HEK293T (cell line): Measurements from ENCODE around the gene CDHR2.

Experiments used
- ARNT ChIP-seq: fragments of 450-650 bp; IDR thresholded peaks from 2 replicates; pipeline ENCODE4 v1.6.1; 2017; ENCODE audit warnings: mild to moderate bottlenecking
- BHLHE40 ChIP-seq: fragments of 450-650 bp; IDR thresholded peaks from 2 replicates; pipeline ENCODE4 v1.6.1; 2016; ENCODE audit warnings: mild to moderate bottlenecking, moderate library complexity, borderline replicate concordance
- FOXK2 ChIP-seq: fragments of 450-650 bp; IDR thresholded peaks from 2 replicates; pipeline ENCODE4 v1.6.1; 2016; ENCODE audit warnings: mild to moderate bottlenecking
- NFRKB ChIP-seq: fragments of 450-650 bp; IDR thresholded peaks from 2 replicates; pipeline ENCODE4 v1.6.1; 2016; ENCODE audit warnings: mild to moderate bottlenecking, moderate library complexity
- TARDBP ChIP-seq: fragments of 450-650 bp; IDR thresholded peaks from 2 replicates; pipeline ENCODE4 v1.6.1; 2016
- ZNF384 ChIP-seq: fragments of 450-650 bp; IDR thresholded peaks from 2 replicates; pipeline ENCODE4 v1.6.1; 2016

- no peak for TF ChIP-seq NFRKB
- no peak for TF ChIP-seq ARNT
- TF ChIP-seq FOXK2: no peak
- TF ChIP-seq BHLHE40: no peak
- no peak for TF ChIP-seq ZNF384
- no peak for TF ChIP-seq TARDBP
These were observed 24.6 kb downstream of the CDHR2 start for GRCh38 chr5:176573564-176574296.
